Placental pericyte (primary cell): ENCODE results near the gene LCP2. TPM values are rescaled to one million over a fixed set of nuclear protein-coding genes. Genes with fewer than 3 reads are reported as not detected.

Source experiments
- total RNA-seq: library from RNA; depleted of rRNA; stranded (reverse); fragments of >200 nt; gene quantifications from 2 replicates; pipeline ENCODE4 v1.2.3, GENCODE V29; 2012

Gene LCP2
- total RNA-seq: under 0.01 TPM in 1 of 2 replicates, not detected in the other

GRCh38 chr5:170297589-170298462, at the start of gene LCP2:
Gene LCP2, minus strand, starts transcription at chr5:170297777. Its CDS starts 166 bp downstream, at chr5:170297611.

GRCh38 chr5:170232786-170233185, 64.8 kb downstream of the LCP2 start, which contains the start of gene C5orf58:
Gene C5orf58, plus strand, starts transcription at chr5:170232985. Its CDS starts 1,992 bp downstream, at chr5:170234977.

Other genes starting within 250 kb of the LCP2 start
- gene FOXI1, start 191.9 kb downstream of the LCP2 start, total RNA-seq: not detected in 2 replicates
- gene C5orf58, start 64.8 kb downstream of the LCP2 start, total RNA-seq: under 0.01 TPM in 1 of 2 replicates, not detected in the other
- not detected in 2 replicates for gene KCNMB1, start 91.6 kb upstream of the LCP2 start, total RNA-seq
- gene KCNIP1, start 206.2 kb upstream of the LCP2 start, total RNA-seq: not detected in 2 replicates